HepG2 (cell line): ENCODE results near the gene CDX1. TPM values are rescaled to one million over a fixed set of nuclear protein-coding genes. Genes with fewer than 3 reads are reported as not detected.

Experiments used
- ATAC-seq: fragments of 200-7000 bp; cut with Tn5 transposase; 3 replicates; pipeline ENCODE4 v1.9.1; 2020; ENCODE audit warnings: mild to moderate bottlenecking, moderate library complexity
- BruUV-seq: library from RNA; stranded (reverse); fragments of 400-500 nt; replicated peaks from 2 replicates; lab custom pipeline; 2021; lab: Mats Ljungman, UMichigan
- CTCF ChIA-PET: fragments of 300-600 bp; formaldehyde crosslinking; extraction: SDS; loops from one replicate; lab custom pipeline; 2021; ENCODE audit warnings: low total read pairs, inconsistent platforms, low intra/inter-chr PET ratio; lab: Yijun Ruan, JAX
- POLR2A ChIA-PET: fragments of 350-600 bp; sonication (Branson Sonifier 250); formaldehyde crosslinking; loops from one replicate; lab custom pipeline; 2020; ENCODE audit warnings: antibody characterized with exemption, inconsistent platforms; lab: Yijun Ruan, JAX
- DNase-seq: peaks from one replicate; pipeline ENCODE4 v3.0.0-alpha.2; 2015; ENCODE audit warnings: low spot score
- FAIRE-seq: peaks from 3 replicates; lab custom pipeline; 2011; peaks lifted over from hg19 to GRCh38; lab: Jason Lieb, UNC
- H2AFZ ChIP-seq: one replicate; pipeline ENCODE4 v1.6.1; 2011; ENCODE audit warnings: low read length, inconsistent platforms
- H3K27ac ChIP-seq: fragments of 300-600 bp; 3 replicates; pipeline ENCODE4 v1.8.0; 2011; ENCODE audit warnings: mixed run types, mild to moderate bottlenecking, mixed read lengths, low read length, inconsistent platforms; ENCODE audit not compliant: insufficient read depth; ENCODE audit errors: extremely low read length
- H3K27me3 ChIP-seq, 2 experiments: fragments of 200-600 bp in 1 of 2; 2 replicates in 1 of 2; 3 replicates in 1 of 2; pipeline versions ENCODE4 v1.6.0 to v1.8.0; 2011; ENCODE audit warnings: low read length in 2 of 2, mild to moderate bottlenecking in 2 of 2, moderate library complexity in 2 of 2, inconsistent platforms in 1 of 2; ENCODE audit not compliant: insufficient read depth in 2 of 2, control insufficient read depth in 1 of 2
- H3K36me3 ChIP-seq, 2 experiments: fragments of 200-600 bp in 1 of 2; replicated peaks in 1 of 2; 2 replicates in 1 of 2; 3 replicates in 1 of 2; pipeline versions ENCODE4 v1.5.1 to v1.8.0; 2011; ENCODE audit warnings: low read length in 2 of 2, inconsistent platforms in 1 of 2; ENCODE audit not compliant: insufficient read depth in 2 of 2, control insufficient read depth in 1 of 2
- H3K4me1 ChIP-seq: 2 replicates; pipeline ENCODE4 v1.5.1; 2012; ENCODE audit warnings: low read length, inconsistent platforms; ENCODE audit not compliant: insufficient read depth
- H3K4me2 ChIP-seq: 2 replicates; pipeline ENCODE4 v1.6.0; 2011; ENCODE audit warnings: low read depth, low read length, inconsistent platforms
- H3K4me3 ChIP-seq, 3 experiments: fragments of 200-600 bp in 1 of 3; sonication (generic), shearing (Covaris generic) in 1 of 3; replicated peaks in 1 of 3; 2 replicates each; pipeline ENCODE4 v1.5.1; 2011 to 2016; ENCODE audit warnings: low read length in 3 of 3, inconsistent platforms in 2 of 3, low read depth in 2 of 3, mild to moderate bottlenecking in 2 of 3, control low read depth in 1 of 3, mixed read lengths in 1 of 3; ENCODE audit not compliant: insufficient read depth in 1 of 3
- H3K79me2 ChIP-seq: one replicate; pipeline ENCODE4 v1.6.1; 2011; ENCODE audit warnings: low read length, inconsistent platforms; ENCODE audit not compliant: insufficient read depth
- H3K9ac ChIP-seq: 2 replicates; pipeline ENCODE4 v1.6.0; 2011; ENCODE audit warnings: mild to moderate bottlenecking, low read depth, low read length, inconsistent platforms; ENCODE audit not compliant: insufficient read depth
- H3K9me3 ChIP-seq: 2 replicates; pipeline ENCODE4 v1.5.1; 2012; ENCODE audit warnings: mild to moderate bottlenecking, low read length
- H4K20me1 ChIP-seq: 2 replicates; pipeline ENCODE4 v1.6.0; 2011; ENCODE audit warnings: inconsistent platforms, mild to moderate bottlenecking, low read length, moderate library complexity; ENCODE audit not compliant: insufficient read depth
- DZIP1 ChIP-seq: sonication (generic); formaldehyde crosslinking; IDR thresholded peaks from 2 replicates; pipeline ENCODE4 v1.5.0; 2020; ENCODE audit warnings: mild to moderate bottlenecking, missing genetic modification reagents
- EEA1 ChIP-seq: sonication (generic); formaldehyde crosslinking; IDR thresholded peaks from 2 replicates; pipeline ENCODE4 v1.5.1; 2020; ENCODE audit warnings: mild to moderate bottlenecking, missing genetic modification reagents, borderline replicate concordance
- MIER3 ChIP-seq: IDR thresholded peaks from 2 replicates; pipeline ENCODE4 v1.6.1; 2016; ENCODE audit warnings: missing compliant biosample characterization, borderline replicate concordance
- ZNF335 ChIP-seq: sonication (generic); formaldehyde crosslinking; IDR thresholded peaks from 2 replicates; pipeline ENCODE4 v1.4.0; 2020; ENCODE audit warnings: missing genetic modification reagents
- ZNF350 ChIP-seq: sonication (generic); formaldehyde crosslinking; IDR thresholded peaks from 2 replicates; pipeline ENCODE4 v1.4.0; 2020; ENCODE audit warnings: mild to moderate bottlenecking, low read depth, missing genetic modification reagents, borderline replicate concordance
- WGBS: methylation state at CpG from one replicate; pipeline ENCODE4 v1.1.6; 2017; ENCODE audit warnings: low lambda C conversion rate; 5-methylcytosine and 5-hydroxymethylcytosine counted together
- in situ Hi-C: cut with HindIII; loops from 2 replicates; pipeline ENCODE4 v1.10.0; 2017; ENCODE audit warnings: low pct_unique_long_range_greater_than_20kb; ENCODE audit not compliant: extremely low pct_ligation_motif_present
- intact Hi-C: fragments of 100-400 bp; cut with micrococcal nuclease; formaldehyde crosslinking; loops from one replicate; pipeline ENCODE4 v1.10.0; 2022; ENCODE audit not compliant: unreplicated experiment
- polyA plus RNA-seq, 8 experiments: library from polyadenylated mRNA; depleted of rRNA in 3 of 8; stranded (reverse) in 7 of 8; unstranded in 1 of 8; fragments of >200 nt; fragmentation: Illumina TruSeq in 4 of 8; extraction: Trizol in 4 of 8; gene quantifications; 2 replicates each; pipeline versions ENCODE4 v1.2.1 to v1.2.3, GENCODE V29; 2011 to 2016; ENCODE audit warnings: low read depth in 4 of 8, missing spikeins in 1 of 8, mixed read lengths in 1 of 8; ENCODE audit not compliant: insufficient read depth in 1 of 8
- total RNA-seq, 5 experiments: library from RNA; depleted of rRNA; stranded (reverse); fragments of >200 nt; fragmentation: Illumina TruSeq; extraction: Trizol; gene quantifications; 2 replicates each; pipeline ENCODE4 v1.2.3, GENCODE V29; 2016; ENCODE audit warnings: low read depth in 1 of 5
- TF ChIP-seq, protein P1 (sequence below): sonication (generic); formaldehyde crosslinking; IDR thresholded peaks from 2 replicates; pipeline ENCODE4 v1.8.1; 2023; ENCODE audit warnings: mild to moderate bottlenecking, inconsistent platforms, moderate library complexity, missing genetic modification reagents, borderline replicate concordance

The CDX1 gene
- total and polyA plus RNA-seq, 2 of the 13 experiments (the other 11 are each of a cell fraction or from before 2014, with no cell fraction given) = not detected

DNA sequence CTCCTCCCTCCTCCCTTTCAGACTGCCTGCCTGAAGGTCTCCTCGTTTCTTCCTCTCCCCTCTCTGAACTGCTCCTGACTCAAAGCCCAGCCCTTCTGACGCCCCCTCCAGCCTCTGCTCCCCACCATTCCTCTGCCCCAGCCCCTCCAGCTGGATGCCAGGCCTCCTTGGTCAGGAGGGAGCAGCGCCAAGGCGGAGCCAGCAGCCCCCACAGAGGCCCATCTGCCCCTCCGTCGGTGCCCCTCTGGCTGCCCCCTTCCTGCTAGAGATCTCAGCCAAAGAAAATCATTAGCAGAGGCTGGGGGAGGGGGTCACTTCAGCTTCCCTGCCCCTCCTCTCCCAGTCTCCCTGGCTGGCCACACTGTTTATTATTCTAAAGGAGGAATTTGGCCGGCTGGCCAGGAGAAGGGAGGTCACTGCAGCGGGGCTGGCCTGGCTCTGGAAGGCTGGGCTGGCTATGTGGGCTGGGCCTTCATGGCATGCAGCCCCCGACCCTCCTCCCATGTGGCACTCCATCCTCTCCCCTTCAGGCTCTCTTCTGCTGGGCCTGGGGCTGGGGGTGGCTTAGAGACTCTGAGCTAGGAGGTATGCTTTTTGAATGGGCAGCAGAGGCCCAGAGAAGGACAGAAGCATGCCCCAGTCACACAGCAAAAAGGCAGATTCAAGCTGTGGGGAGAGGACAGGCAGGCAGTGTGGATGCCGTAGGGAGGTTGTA lies 27.9 kb upstream of the CDX1 start (continued):
- TF ChIP-seq ZNF350 (CRISPR knock-in tag) = peak; percentile 75; the same call in 1 of the 2 replicates
- no peak for TF ChIP-seq MIER3 (CRISPR knock-in tag)

- Histone ChIP-seq H3K27ac (peak overlapping the region; percentile 91), H3K27me3 (no peaks in the 10 kb centered on the region), H3K9me3 (no peaks in the 10 kb centered on the region), H3K4me2 (peak overlapping the region; percentile 100), H3K4me1 (peaks cover 99% of the 10 kb centered on the region), H4K20me1 (no peaks in the 10 kb centered on the region), H3K36me3 (no peaks in the 10 kb centered on the region), H3K9ac (peak overlapping the region; percentile 85), H2AFZ (no peak overlapping the region), H3K4me3 (peak overlapping the region; percentile 38 to 76 (median 48); a peak in 4 of 6 replicates), H3K79me2 (peaks cover 2% of the 10 kb centered on the region)
- in situ Hi-C loops = no loop called here
- BruUV-seq = no TSS peak
- DNase-seq (no peak), ATAC-seq (no peak), FAIRE-seq (no peak)
- ChIA-PET POLR2A (interaction anchor here (1.3 to 3.6 kb wide), 4 partner anchors 14 to 404 kb away, joined by 3 to 31 read pairs (median 15); partner anchors contain the start of gene PDGFRB), CTCF (no interaction called here)
- TF ChIP-seq DZIP1 (CRISPR knock-in tag) = no peak
- no peak for TF ChIP-seq EEA1
- no peak for TF ChIP-seq ZNF335 (CRISPR knock-in tag)
- TF ChIP-seq, protein P1, sequence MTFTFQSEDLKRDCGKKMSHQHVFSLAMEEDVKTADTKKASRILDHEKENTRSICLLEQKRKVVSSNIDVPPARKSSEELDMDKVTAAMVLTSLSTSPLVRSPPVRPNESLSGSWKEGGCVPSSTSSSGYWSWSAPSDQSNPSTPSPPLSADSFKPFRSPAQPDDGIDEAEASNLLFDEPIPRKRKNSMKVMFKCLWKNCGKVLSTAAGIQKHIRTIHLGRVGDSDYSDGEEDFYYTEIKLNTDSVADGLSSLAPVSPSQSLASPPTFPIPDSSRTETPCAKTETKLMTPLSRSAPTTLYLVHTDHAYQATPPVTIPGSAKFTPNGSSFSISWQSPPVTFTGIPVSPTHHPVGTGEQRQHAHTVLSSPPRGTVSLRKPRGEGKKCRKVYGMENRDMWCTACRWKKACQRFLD (CRISPR knock-in tag) = peak; percentile 10; the same call in 1 of the 2 replicates
- intact Hi-C loops = loop anchor here (5.0 kb wide), 1 partner anchor 218 kb away; the partner anchor contains the start of gene TCOF1
- 75% methylated on average over 4 of the region's 6 CpGs for WGBS
Observed at GRCh38 chr5:150139334-150139733, 27.2 kb upstream of the CDX1 start.
